HG03280 (cell line): ENCODE data around the gene ITGA8.

Source experiments
- ATAC-seq: cut with Tn5 transposase; IDR thresholded peaks from one replicate; pipeline ENCODE4 v1.9.1; 2021; ENCODE audit warnings: mild to moderate bottlenecking, moderate library complexity; ENCODE audit not compliant: unreplicated experiment

ITGA8 gene

DNA sequence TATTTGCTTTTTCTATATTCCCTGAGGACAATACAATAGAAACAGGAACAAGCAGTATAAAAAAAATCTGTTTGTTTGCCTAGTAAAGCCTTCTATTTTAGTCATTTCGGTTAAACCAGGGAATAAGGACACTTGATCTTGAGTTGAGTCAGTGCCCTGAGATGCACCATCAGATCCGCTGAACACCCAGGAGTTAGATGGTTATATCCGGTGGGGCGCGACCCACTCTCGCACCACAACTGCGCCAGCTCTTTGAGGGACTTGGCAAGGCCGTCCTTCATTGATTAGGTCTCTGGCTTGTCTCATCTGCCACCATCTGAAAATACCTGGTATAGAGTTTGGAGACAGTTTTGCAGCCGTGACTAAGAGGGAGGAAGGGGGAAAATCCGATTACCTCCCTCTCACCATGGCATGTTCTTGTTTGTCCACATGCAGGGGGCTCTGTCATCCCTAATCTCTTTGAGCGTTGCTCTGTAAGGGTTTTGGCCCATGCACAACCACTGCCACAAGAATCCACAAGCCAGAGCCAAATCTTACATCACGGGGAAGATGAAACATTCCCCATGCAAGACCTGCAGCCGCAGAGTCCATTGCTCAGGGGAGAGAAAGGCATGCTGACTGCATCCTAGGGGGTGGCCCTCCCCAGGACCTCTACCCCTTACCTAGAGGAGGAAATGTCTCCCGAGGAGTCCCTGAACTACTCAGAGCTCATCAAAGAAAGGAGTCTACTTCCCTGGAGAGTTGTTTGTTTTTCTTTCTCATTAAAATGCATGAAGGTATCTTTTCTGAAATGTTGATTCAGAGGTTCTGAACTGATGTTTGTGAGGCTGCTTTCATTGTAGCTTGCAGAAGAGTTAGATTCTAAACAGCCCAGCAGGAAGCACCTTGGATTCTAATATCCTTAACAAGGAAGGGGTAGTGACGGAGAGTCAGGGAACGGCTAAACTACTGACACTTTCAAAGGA lies 247.0 kb downstream of the ITGA8 start:
- ATAC-seq = no peak

- no peak for ATAC-seq
Observed at GRCh38 chr10:15472008-15472407, 247.7 kb downstream of the ITGA8 start.

DNA sequence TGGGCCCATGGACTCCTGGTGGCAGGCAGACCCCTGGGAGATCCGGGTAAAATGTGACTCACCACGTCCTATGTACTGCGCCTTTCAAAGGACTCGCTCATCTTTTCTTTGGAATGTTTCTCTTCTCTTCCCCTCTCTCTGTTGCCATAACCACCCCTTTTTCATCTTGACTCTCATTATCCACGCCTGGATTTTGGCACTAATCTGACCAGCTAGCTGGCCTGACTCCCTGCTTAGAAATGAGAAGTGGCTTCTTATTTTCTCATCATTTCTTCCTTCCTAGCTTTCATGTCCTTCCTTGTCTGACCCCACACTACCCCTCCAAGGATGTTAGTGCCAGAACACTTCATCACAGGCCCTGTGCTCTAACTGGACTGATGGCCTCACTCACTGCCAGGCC lies 250.6 kb downstream of the ITGA8 start:
- ATAC-seq = no peak

DNA sequence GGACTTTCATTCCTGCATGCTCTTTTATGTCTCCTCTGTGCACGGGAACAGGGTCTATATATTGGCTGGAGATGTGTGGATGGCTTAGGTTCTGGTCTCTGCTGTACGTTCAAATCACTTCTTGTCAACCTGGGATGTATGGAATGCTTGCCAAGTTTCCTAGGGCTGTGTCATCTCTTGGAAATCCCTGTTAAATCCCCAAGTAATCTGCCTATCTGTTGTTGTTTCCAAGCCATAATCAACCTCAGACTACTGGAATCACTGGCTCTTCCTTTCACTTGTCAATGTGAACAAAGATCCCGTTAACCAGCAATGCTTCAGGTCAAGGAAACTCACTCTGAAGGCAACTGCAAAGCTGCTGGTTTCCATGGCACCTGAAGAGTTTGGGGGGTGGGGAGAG lies 255.3 kb downstream of the ITGA8 start:
- no peak for ATAC-seq
